K562 (cell line): ENCODE measurements around the gene IL15RA. TPM values are rescaled to one million over a fixed set of nuclear protein-coding genes. Genes with fewer than 3 reads are reported as not detected.

ENCODE experiments used
- ATF1 ChIP-seq, 2 experiments: fragments of 450-650 bp in 1 of 2; IDR thresholded peaks; 2 replicates each; pipeline ENCODE4 v1.6.1; 2016; ENCODE audit warnings: missing compliant biosample characterization in 1 of 2, missing genetic modification characterization in 1 of 2
- CGGBP1 ChIP-seq: fragments of 250-450 bp; sonication (Bioruptor Pico); IDR thresholded peaks from 2 replicates; pipeline ENCODE4 v1.9.0; 2021; ENCODE audit warnings: mild to moderate bottlenecking
- CREB5 ChIP-seq: fragments of 250-450 bp; sonication (Bioruptor Pico); IDR thresholded peaks from 2 replicates; pipeline ENCODE4 v1.5.0; 2020; ENCODE audit warnings: mild to moderate bottlenecking
- ETV1 ChIP-seq: fragments of 450-650 bp; conservative IDR thresholded peaks from 2 replicates; pipeline ENCODE4 v1.6.1; 2016; ENCODE audit warnings: missing genetic modification characterization, control low read depth, low read depth, missing compliant biosample characterization
- EWSR1 ChIP-seq: fragments of 450-650 bp; IDR thresholded peaks from 2 replicates; pipeline ENCODE4 v1.6.1; 2018; ENCODE audit warnings: borderline replicate concordance, mild to moderate bottlenecking, low read depth, moderate library complexity; ENCODE audit not compliant: partially characterized antibody
- GABPA ChIP-seq: fragments of 200-800 bp; sonication (Bioruptor generic); conservative IDR thresholded peaks from 2 replicates; pipeline ENCODE4 v1.6.1; 2016; ENCODE audit warnings: low read depth, missing genetic modification characterization, missing compliant biosample characterization
- GATAD2B ChIP-seq: fragments of 450-650 bp; IDR thresholded peaks from 2 replicates; pipeline ENCODE4 v1.6.1; 2017; ENCODE audit warnings: mild to moderate bottlenecking, borderline replicate concordance
- HES1 ChIP-seq: fragments of 450-650 bp; IDR thresholded peaks from 2 replicates; pipeline ENCODE4 v1.6.1; 2016; ENCODE audit warnings: low read depth, mild to moderate bottlenecking, moderate library complexity
- ID3 ChIP-seq, 2 experiments: fragments of 250-450 bp in 1 of 2; fragments of 450-650 bp in 1 of 2; sonication (Bioruptor Pico) in 1 of 2; IDR thresholded peaks; 2 replicates each; pipeline versions ENCODE4 v1.6.1 to v1.8.0; 2016 to 2021; ENCODE audit warnings: mild to moderate bottlenecking in 2 of 2, moderate library complexity in 2 of 2, missing compliant biosample characterization in 1 of 2, missing genetic modification characterization in 1 of 2
- IRF2 ChIP-seq: sonication (generic); formaldehyde crosslinking; IDR thresholded peaks from 2 replicates; pipeline ENCODE4 v1.8.1; 2022; ENCODE audit warnings: mild to moderate bottlenecking, missing genetic modification reagents
- IRF9 ChIP-seq: fragments of 450-650 bp; IDR thresholded peaks from 2 replicates; pipeline ENCODE4 v1.6.1; 2016; ENCODE audit warnings: missing biosample characterization, missing genetic modification characterization
- KLF10 ChIP-seq: fragments of 250-450 bp; sonication (Bioruptor Pico); IDR thresholded peaks from 2 replicates; pipeline ENCODE4 v1.6.1; 2021; ENCODE audit warnings: matching md5 sums
- MBD1 ChIP-seq: fragments of 250-450 bp; sonication (Bioruptor Pico); IDR thresholded peaks from 2 replicates; pipeline ENCODE4 v1.8.0; 2022; ENCODE audit warnings: inconsistent platforms
- MECOM ChIP-seq: fragments of 250-450 bp; sonication (Bioruptor Pico); IDR thresholded peaks from 2 replicates; pipeline ENCODE4 v1.8.0; 2022; ENCODE audit warnings: inconsistent platforms
- MYC ChIP-seq, 2 experiments: fragments of 250-450 bp in 1 of 2; sonication (Bioruptor Pico) in 1 of 2; IDR thresholded peaks; 2 replicates each; pipeline versions ENCODE4 v1.5.1 to v1.6.1; 2012 to 2021; ENCODE audit warnings: low read depth in 2 of 2, borderline replicate concordance in 1 of 2, improper control_type of control experiment in 1 of 2, low read length in 1 of 2, mild to moderate bottlenecking in 1 of 2, moderate library complexity in 1 of 2
- NCOR1 ChIP-seq: fragments of 450-650 bp; IDR thresholded peaks from 2 replicates; pipeline ENCODE4 v1.6.1; 2016; ENCODE audit warnings: mild to moderate bottlenecking, moderate library complexity
- NFIC ChIP-seq: fragments of 450-650 bp; IDR thresholded peaks from 2 replicates; pipeline ENCODE4 v1.6.1; 2017; ENCODE audit warnings: mild to moderate bottlenecking, inconsistent platforms
- RB1 ChIP-seq: fragments of 450-650 bp; IDR thresholded peaks from 2 replicates; pipeline ENCODE4 v1.6.1; 2017; ENCODE audit warnings: low read depth, mild to moderate bottlenecking
- STAT5A ChIP-seq: IDR thresholded peaks from 2 replicates; pipeline ENCODE4 v1.6.1; 2012; ENCODE audit warnings: low read length, inconsistent platforms, borderline replicate concordance
- TEAD1 ChIP-seq, 2 experiments: fragments of 450-650 bp in 1 of 2; sonication (generic) in 1 of 2; formaldehyde crosslinking; IDR thresholded peaks; 2 replicates each; pipeline versions ENCODE4 v1.4.0 to v1.8.0; 2020 to 2022; ENCODE audit warnings: mild to moderate bottlenecking in 2 of 2, missing genetic modification reagents in 1 of 2
- ZC3H4 ChIP-seq: sonication (generic); formaldehyde crosslinking; IDR thresholded peaks from 2 replicates; pipeline ENCODE4 v1.9.0; 2021; ENCODE audit warnings: missing genetic modification reagents, borderline replicate concordance
- polyA plus RNA-seq, 8 experiments: library from polyadenylated mRNA; depleted of rRNA in 4 of 8; stranded (reverse) in 5 of 8; unstranded in 3 of 8; fragments of >200 nt; fragmentation: Nextera tagmentation in 2 of 8; fragmentation: Illumina TruSeq in 1 of 8; extraction: Ambion mirVana in 2 of 8; extraction: Trizol in 1 of 8; gene quantifications; 2 replicates each; pipeline versions ENCODE4 v1.2.1 to v1.2.3, GENCODE V29; 2011 to 2014; ENCODE audit warnings: inconsistent platforms in 1 of 8, missing spikeins in 1 of 8
- total RNA-seq, 7 experiments: library from RNA; depleted of rRNA in 6 of 7; stranded (reverse); fragments of >200 nt in 6 of 7; fragmentation: Illumina TruSeq in 2 of 7; extraction: Trizol in 2 of 7; gene quantifications; 2 replicates each; pipeline versions ENCODE4 v1.2.1 to v1.2.3, GENCODE V29; 2011 to 2021; ENCODE audit warnings: low replicate concordance in 1 of 7

Gene IL15RA
- total and polyA plus RNA-seq, 9 of the 15 experiments (the other 6 are each of a cell fraction or from before 2014, with no cell fraction given) = 1.2 to 11.7 (median 8.0) TPM

- TF ChIP-seq TEAD1 (CRISPR knock-in tag; IDR thresholded peaks at IDR 0.05) (no peak), NFIC (no peak), ATF1 (CRISPR knock-in tag; IDR thresholded peaks at IDR 0.05) (no peak), ATF1 (tag; IDR thresholded peaks at IDR 0.05) (peak; percentile 59), MECOM (no peak), HES1 (no peak), MBD1 (CRISPR knock-in tag) (no peak), NCOR1 (peak; percentile 41; the same call in 1 of the 2 replicates), KLF10 (CRISPR knock-in tag) (no peak), IRF9 (tag) (no peak), EWSR1 (no peak), ZC3H4 (CRISPR knock-in tag) (peak; percentile 58; the same call in 1 of the 2 replicates), ETV1 (tag) (no peak), CGGBP1 (CRISPR knock-in tag) (no peak), MYC (IDR thresholded peaks at IDR 0.05; ENCODE audit: low read depth, low read length) (no peak), MYC (CRISPR knock-in tag; IDR thresholded peaks at IDR 0.05; ENCODE audit: borderline replicate concordance, low read depth) (no peak), RB1 (0 out of 2 replicates have a peak, but pooled peaks have one; percentile 31), STAT5A (no peak), GATAD2B (peak; percentile 11; the same call in 1 of the 2 replicates), CREB5 (CRISPR knock-in tag) (no peak), ID3 (CRISPR knock-in tag; IDR thresholded peaks at IDR 0.05) (no peak), ID3 (tag; IDR thresholded peaks at IDR 0.05) (no peak), IRF2 (CRISPR knock-in tag) (peak; percentile 99), GABPA (no peak)
Observed at GRCh38 chr10:5977471-5978229, at the start of gene IL15RA (continued).
